Large intestine (tissue), 3 donors: Measurements from ENCODE around the gene RALGPS1. TPM values are rescaled to one million over a fixed set of nuclear protein-coding genes. Genes with fewer than 3 reads are reported as not detected.

Source experiments
- DNase-seq, 2 donors: peaks; one replicate each; pipeline versions ENCODE4 v3.0.0 to v3.0.0-alpha.2; 2013
- H3K27ac ChIP-seq: one replicate; pipeline ENCODE4 v1.5.1; 2013; ENCODE audit warnings: low read length
- H3K27me3 ChIP-seq: 2 replicates; pipeline ENCODE4 v1.6.1; 2013; ENCODE audit warnings: low read length; ENCODE audit not compliant: control insufficient read depth, insufficient read depth
- H3K36me3 ChIP-seq: 2 replicates; pipeline ENCODE4 v1.6.1; 2013; ENCODE audit warnings: low read length; ENCODE audit not compliant: control insufficient read depth, insufficient read depth
- H3K4me1 ChIP-seq: one replicate; pipeline ENCODE4 v1.6.1; 2013; ENCODE audit warnings: low read length; ENCODE audit not compliant: control insufficient read depth, insufficient read depth
- H3K4me3 ChIP-seq: one replicate; pipeline ENCODE4 v1.5.1; 2013; ENCODE audit warnings: low read length
- H3K9me3 ChIP-seq: one replicate; pipeline ENCODE4 v1.6.1; 2013; ENCODE audit warnings: mild to moderate bottlenecking, low read depth, low read length, moderate library complexity; ENCODE audit not compliant: control insufficient read depth
- WGBS: methylation state at CpG from one replicate; pipeline ENCODE4 v1.1.5; 2013; ENCODE audit warnings: low lambda C conversion rate; ENCODE audit not compliant: insufficient coverage; 5-methylcytosine and 5-hydroxymethylcytosine counted together
- polyA plus RNA-seq: library from polyadenylated mRNA; unstranded; fragments of 120-200 nt; gene quantifications from one replicate; pipeline ENCODE4 v1.2.1, GENCODE V29; 2013

The RALGPS1 gene
- polyA plus RNA-seq, 1 donor: 58.8 TPM

DNA sequence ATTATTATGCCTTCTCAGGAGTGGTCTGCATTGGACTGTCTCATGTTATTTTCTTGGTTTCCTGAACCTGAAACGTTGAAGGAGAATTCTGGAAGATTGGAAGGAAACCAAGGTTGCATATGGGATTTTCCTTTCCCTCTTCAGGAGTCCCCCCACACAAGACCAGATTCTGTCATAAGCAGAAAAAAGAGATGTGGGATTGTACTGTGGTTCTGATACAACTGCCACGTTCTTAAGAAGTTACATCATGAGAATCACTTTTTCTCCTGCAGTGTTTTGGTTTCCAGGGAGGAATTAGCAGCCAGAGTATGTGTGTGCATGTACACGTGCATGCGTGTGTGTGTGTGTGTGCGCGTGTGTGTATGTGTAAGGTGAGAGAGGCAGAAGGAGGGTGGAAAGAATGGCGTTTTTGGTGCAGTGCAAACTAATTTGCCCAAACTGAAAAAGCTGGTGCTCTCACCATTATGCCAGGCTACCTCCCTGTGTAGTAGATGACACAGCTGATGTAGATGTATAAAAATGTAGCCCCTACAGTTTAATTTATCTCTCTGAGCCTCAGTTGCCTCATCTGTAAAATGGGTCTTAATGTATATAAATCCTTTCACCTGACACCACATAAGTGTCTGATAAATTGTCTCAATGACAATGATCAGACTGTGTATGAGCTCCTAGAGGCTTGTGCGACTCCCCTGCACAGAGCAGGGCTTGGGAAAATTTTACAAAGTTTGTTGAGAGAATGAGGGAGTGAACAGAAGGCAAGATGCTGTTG is 38.6 kb downstream of the RALGPS1 start:
- peak in 1 of 2 donors; percentile 28 for DNase-seq
- no peaks in the 10 kb centered on the region for H3K9me3 ChIP-seq
- H3K27me3 ChIP-seq: no peaks in the 10 kb centered on the region
- H3K4me3 ChIP-seq: no peak overlapping the region
- H3K27ac ChIP-seq: peak overlapping the region; percentile 48
- peaks cover 10% of the 10 kb centered on the region for H3K4me1 ChIP-seq
- 100% methylated on average over 1 of the region's 8 CpGs for WGBS
- H3K36me3 ChIP-seq: no peaks in the 10 kb centered on the region

DNA sequence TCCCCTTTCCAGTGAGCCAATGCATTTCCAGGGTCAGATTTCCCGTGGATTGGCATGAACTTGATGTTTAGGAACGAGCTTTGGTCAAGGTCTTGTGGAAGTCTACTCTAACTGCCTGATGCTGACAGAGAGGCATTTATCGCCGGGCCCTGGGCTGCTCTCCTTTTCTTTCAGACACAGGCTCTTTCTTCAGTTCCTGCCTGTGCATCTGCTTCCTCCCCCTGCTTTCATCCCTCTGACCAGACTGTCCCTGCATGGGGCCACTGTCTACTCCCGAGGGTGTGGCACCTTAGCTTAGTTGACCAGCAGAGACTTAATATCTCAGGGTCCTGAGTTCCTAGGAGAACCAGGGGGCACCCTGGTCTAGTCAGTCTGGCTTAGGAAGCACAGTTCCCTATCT is 41.2 kb downstream of the RALGPS1 start:
- DNase-seq: peak in 1 of 2 donors; percentile 62
- peak overlapping the region; percentile 54 for H3K27ac ChIP-seq
- WGBS: no CpG with 5 or more reads among the region's 5 CpGs
- H3K36me3 ChIP-seq: no peaks in the 10 kb centered on the region
- H3K4me3 ChIP-seq: no peak overlapping the region
- peaks cover 21% of the 10 kb centered on the region for H3K4me1 ChIP-seq
- H3K9me3 ChIP-seq: no peaks in the 10 kb centered on the region
- H3K27me3 ChIP-seq: no peaks in the 10 kb centered on the region

DNA sequence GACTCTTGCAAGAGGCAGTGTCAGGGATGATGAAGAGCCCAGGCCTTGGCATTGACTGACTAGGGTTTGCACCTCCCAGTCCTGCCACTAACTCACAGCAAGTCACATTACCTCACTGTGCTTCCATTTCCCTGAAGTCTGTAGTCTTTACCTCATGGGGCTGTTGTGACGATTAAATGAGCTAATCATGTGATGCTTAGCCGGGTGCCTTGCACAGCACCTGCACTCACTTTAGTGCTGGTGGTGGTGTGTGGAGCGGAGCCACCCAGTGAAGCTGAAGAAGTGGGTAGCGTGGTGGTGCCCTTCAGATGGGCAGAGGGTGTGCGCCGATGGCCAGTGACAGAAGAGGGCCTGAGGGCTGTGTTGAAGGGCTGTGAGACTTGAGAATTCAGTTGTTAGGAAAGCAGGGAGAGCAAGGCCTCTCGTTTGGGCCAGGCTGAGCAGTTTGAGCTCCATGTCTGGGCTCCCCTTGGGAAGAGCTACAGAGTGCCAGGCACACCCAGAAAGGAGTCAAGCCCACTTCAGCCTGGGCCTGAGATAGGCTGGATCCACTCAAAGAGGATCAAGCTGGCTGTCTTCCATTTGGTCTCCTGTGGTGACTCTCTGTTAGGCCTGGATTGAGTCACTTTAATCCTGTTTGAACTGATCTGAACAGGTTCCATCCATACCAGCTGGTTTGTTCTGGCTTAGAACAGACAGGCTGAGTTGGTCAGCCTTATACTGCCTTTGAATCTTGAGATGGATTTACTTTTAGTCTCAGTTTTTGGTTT is 42.5 kb downstream of the RALGPS1 start:
- H3K4me3 ChIP-seq: no peak overlapping the region
- peak overlapping the region; percentile 54 for H3K27ac ChIP-seq
- H3K27me3 ChIP-seq: no peaks in the 10 kb centered on the region
- H3K4me1 ChIP-seq: peaks cover 21% of the 10 kb centered on the region
- WGBS: no CpG with 5 or more reads among the region's 7 CpGs
- H3K9me3 ChIP-seq: no peaks in the 10 kb centered on the region
- H3K36me3 ChIP-seq: peaks cover under 1% of the 10 kb centered on the region
- DNase-seq: peak in 1 of 2 donors; percentile 58

DNA sequence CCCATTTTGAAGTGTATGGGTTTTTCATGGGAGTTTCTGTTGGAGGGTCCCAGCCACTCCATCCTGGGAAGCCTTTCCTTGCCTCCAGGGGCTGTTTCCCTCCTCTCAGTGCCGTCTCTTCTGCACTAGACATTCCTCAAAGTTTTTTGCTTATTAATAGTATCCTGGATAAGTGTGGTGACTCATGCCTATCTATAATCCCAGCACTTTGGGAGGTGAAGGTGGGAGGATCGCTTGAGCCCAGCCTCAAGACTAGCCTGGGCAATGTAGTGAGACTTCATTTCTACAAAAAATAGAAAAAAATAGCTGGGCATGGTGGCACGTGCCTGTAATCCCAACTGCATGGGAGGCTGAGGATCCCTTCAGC is 43.1 kb downstream of the RALGPS1 start:
- no peak for DNase-seq
- peaks cover 21% of the 10 kb centered on the region for H3K4me1 ChIP-seq
- no peak overlapping the region for H3K4me3 ChIP-seq
- no peaks in the 10 kb centered on the region for H3K9me3 ChIP-seq
- peaks cover 7% of the 10 kb centered on the region for H3K36me3 ChIP-seq
- peak overlapping the region; percentile 54 for H3K27ac ChIP-seq
- no CpG with 5 or more reads among the region's 3 CpGs for WGBS
- H3K27me3 ChIP-seq: no peaks in the 10 kb centered on the region

DNA sequence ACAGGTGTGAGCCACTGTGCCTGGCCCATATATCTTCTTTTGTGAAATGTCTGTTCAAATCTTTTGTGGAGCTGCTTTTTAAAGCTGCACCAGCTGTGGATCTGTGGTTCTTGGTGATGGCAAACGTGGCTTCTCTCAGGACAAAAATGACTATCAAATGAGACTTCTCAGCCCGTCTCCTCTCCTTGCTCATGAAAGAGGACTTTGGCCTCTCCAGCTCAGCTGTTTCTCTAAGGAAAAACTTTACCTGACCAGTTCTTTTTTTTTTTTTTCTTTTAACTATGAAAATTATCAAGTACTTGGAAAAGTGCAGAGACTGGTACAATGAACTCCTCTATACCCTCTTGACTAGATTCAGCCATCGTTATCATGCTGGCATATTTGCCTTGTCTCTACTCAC is 44.8 kb downstream of the RALGPS1 start:
- DNase-seq: peak; percentile 64 to 78
- Histone ChIP-seq H3K36me3 (peaks cover 14% of the 10 kb centered on the region), H3K27ac (peak overlapping the region; percentile 79), H3K27me3 (no peaks in the 10 kb centered on the region), H3K4me3 (no peak overlapping the region), H3K9me3 (no peaks in the 10 kb centered on the region), H3K4me1 (peaks cover 21% of the 10 kb centered on the region)
- 13% methylated on average over 1 of the region's 3 CpGs for WGBS

DNA sequence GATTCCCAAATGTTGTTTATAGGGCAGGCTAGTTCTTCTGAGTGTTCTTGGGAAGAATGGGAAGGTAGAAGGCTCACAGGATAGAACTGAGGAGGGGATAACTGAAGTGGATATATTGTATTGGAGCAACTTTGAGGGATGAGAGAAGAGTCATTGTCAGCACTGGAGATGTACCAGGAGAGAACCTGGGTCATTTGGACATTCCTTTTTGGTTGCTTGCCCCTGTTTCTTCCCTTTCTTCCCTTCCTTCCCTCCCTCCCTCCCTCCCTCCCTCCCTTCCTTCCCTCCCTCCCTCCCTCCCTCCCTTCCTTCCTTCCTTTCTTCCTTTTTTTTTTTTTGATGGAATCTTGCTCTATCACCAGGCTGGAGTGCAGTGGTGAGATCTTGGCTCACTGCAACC is 45.3 kb downstream of the RALGPS1 start:
- peaks cover 14% of the 10 kb centered on the region for H3K36me3 ChIP-seq
- DNase-seq: no peak
- H3K4me3 ChIP-seq: no peak overlapping the region
- peaks cover 21% of the 10 kb centered on the region for H3K4me1 ChIP-seq
- H3K27ac ChIP-seq: peak overlapping the region; percentile 79
- H3K9me3 ChIP-seq: no peaks in the 10 kb centered on the region
- no peaks in the 10 kb centered on the region for H3K27me3 ChIP-seq

DNA sequence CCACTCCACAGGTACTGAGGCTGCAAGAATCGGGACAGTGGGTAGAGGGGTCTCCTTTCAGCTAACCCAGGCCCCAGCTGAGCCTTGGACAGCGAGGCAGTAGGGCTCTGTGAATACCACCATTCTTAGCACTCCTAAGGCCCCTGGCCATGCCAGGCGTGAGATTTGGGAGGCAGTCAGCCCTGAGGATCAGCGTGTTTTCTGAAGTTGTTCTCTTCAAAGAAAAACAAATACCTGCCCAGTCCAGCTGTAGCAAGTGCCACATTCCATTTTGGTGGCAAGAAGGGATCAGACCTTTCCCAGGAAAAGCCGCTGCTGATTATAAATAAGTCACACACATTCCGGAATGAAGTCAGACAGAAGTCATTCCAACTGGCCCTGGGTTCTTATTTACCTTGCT is 47.8 kb downstream of the RALGPS1 start:
- Histone ChIP-seq H3K36me3 (peaks cover 28% of the 10 kb centered on the region), H3K27ac (no peak overlapping the region), H3K9me3 (no peaks in the 10 kb centered on the region), H3K4me3 (no peak overlapping the region), H3K27me3 (no peaks in the 10 kb centered on the region), H3K4me1 (peaks cover 12% of the 10 kb centered on the region)
- DNase-seq: no peak
- 80% methylated on average over 1 of the region's 6 CpGs for WGBS

DNA sequence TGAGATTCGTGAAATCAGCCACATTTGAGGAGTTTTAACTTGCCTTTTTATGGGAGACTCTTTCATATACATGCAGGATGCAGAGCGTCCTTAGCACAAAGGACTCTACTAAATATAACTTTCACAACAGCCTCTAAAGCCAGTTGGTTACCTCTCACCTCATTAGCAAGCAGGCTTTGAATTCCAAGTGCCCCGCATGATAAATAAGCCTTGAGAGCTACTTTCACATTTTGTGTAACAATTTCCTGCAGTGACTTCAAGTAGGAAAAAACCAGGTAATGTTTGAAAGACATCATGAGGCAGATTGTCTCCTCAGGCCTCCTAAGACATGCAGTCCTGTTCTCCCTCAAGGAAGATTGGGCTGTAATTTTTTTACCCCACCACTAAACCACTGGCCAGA is 50.5 kb downstream of the RALGPS1 start:
- no peak for DNase-seq
- H3K4me1 ChIP-seq: no peaks in the 10 kb centered on the region
- H3K36me3 ChIP-seq: peaks cover 38% of the 10 kb centered on the region
- no peaks in the 10 kb centered on the region for H3K27me3 ChIP-seq
- H3K9me3 ChIP-seq: no peaks in the 10 kb centered on the region
- WGBS: no CpG with 5 or more reads among the region's 3 CpGs
- no peak overlapping the region for H3K4me3 ChIP-seq
- H3K27ac ChIP-seq: no peak overlapping the region

DNA sequence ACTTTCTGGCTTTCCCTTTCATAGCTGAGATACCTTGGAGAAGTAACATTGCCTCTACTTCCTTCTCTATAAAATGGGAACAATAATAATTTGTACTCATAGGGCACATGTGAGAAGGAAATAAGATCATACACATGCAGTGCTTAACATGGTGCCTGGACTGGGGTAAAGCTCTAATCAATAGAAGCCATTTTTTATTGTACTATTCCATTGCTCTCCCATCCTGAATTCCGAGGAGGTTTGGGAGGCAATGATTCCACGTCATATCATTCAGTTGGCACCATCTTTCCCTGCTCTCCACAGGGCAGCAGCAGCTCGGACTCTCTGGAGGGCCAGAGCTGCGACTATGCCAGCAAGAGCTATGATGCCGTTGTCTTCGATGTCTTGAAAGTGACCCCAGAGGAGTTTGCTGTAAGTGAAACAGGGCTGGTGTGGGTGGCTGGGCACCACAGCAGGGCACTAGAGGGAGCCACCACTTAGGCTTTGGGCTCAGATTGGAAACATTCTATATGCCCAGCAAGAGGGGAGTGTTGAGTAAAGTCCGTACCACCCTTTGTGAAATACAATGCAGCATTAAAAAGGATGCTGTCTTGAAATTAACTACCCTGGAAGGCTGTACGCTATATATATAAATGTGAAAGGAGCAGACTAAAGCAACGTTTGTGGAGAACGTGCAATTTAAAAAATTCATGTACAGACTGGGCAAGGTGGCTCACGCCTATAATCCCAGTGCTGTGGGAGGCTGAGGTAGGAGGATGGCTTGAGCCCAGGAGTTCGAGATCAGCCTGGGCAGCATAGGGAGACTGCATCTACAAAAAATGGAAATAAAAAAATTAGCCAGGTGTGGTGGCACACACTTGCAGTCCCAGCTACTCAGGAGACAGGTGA is 51.2 kb downstream of the RALGPS1 start:
- no peak for DNase-seq
- 91% methylated on average over 4 of the region's 12 CpGs for WGBS
- peaks cover 38% of the 10 kb centered on the region for H3K36me3 ChIP-seq
- H3K4me1 ChIP-seq: no peaks in the 10 kb centered on the region
- H3K27ac ChIP-seq: no peak overlapping the region
- H3K4me3 ChIP-seq: no peak overlapping the region
- H3K9me3 ChIP-seq: no peaks in the 10 kb centered on the region
- no peaks in the 10 kb centered on the region for H3K27me3 ChIP-seq

DNA sequence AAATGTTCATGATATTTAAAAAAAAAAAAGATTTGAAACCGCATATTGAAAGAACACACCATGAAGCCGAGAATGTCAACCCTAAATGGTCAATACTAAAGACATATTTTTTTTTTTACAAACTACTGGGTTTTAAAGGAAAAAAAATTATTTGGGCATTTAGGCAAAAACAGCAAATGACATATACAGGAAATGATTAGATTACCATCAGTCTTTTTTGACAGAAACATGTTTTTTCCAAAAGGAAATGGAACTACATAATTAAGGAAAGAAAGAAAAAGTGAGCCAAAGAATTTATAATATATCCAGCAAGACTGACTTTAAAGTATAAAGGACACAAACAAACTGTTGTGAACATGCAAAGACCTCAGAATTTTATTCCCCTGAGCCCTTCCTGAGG is 56.7 kb downstream of the RALGPS1 start:
- Histone ChIP-seq H3K27me3 (no peaks in the 10 kb centered on the region), H3K9me3 (no peaks in the 10 kb centered on the region), H3K4me3 (no peak overlapping the region), H3K27ac (no peak overlapping the region), H3K36me3 (peaks cover 21% of the 10 kb centered on the region), H3K4me1 (no peaks in the 10 kb centered on the region)
- 90% methylated on average over 2 of the region's 2 CpGs for WGBS
- DNase-seq: no peak
